ENCODE data around the gene SPATC1L.

The SPATC1L gene

DNA sequence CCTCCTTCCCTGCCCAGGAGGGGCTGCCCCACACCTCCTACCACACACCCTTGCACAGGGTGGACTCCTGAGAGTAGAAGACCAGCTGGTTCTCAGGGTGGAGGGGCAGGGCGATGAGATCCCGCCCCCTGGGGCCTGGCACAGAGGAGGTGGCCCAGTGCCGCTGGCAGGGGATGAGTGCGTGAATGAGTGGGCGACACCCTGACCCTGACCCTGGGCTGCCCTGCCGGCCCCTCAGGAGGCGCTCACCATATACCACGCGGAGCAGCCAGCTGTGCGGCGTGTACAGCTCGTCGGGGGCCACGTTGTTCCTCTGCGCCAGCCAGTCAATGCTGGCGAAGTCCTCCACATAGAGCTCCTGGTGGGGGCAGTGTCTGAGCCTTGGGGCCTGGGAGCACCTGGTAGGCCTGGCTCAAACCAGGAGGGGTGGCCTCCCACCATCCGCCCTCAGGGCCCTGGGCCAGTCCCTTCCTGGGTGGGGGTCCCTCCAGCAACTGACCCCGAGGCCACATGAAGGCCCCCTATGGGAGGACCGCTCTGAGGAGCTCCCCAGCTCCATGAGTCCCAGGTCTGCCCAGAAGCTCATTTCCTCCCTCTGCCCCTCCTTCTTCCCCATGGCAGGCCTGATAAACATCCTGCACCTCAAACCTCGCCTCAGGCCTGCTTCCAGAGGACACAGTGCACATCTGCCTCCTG is 31.3 kb upstream of the SPATC1L start:
- DNase-seq (ENCODE audit: low spot score), result no peak

DNA sequence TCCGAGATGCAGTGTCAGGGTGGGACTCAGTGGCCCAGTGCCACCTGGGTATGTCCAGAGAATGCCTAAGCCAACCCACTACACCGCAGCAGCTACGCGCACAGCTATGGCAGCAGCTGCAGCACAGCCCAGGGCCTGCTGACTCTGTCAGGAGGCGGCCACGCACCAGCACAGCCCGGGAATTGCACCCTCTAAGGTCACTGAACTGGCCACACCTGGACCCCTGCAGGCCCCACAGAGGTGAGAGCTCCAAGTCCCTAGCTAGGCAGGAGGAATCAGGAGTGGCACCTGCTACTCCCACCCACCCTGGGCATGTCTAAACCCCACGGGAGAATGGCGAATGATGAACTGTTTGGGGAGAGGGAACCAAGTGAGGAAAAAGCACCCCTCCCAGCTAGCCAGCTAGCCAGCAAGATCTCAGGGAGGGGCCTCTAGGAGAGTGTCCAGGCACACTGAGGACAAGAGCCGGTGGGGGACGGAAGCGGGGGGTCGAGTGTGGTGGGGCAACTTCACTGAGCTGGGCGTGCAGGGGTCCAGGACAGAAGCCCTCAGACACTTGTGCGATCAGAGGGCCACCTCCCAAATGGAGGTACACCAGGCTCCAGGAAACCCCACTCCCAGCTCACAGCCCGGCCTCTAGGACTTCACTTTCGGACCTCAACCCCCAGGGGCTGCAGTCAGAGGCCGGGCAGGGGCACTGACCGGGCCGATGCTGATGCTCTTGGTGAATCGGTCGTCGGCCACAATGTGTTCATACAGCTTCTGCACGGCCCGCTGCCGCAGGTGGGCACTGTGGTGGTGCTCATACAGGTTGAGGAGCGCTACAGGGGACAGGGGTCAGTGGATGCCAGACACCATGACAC is 30.4 kb upstream of the SPATC1L start:
- no peak for DNase-seq (ENCODE audit: low spot score)

DNA sequence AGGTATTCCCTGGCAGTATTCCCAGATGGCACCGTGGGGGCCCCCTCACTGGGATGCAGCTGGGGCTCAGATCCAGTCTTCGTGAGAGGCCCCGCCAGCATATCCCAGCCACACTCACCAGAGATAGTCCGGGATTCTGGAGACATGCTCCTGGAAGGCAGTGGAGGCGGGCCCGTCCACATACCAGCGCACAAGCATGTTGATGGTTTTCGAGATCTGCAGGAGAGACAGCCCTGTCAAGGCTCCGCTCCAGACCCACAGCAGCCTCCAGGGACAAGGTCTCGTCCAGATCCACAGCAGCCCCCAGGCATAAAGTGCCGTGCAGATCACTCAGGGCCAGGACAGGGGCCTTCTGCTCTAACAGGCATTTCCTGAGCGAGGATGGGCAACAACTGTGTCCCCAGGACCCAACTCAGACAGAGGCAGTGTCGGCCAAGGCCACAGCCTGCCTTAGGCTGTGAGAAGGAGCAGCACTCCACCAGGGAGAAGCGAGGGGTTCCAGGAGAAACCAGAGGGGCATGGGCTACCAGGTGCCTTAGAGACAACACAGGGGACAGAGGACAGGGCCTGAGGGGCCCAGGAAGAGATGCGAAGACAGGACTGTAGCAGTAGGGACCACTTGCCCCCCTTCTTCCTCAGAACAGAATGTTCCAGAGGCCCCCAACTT is 29.5 kb upstream of the SPATC1L start:
- DNase-seq (ENCODE audit: low spot score), result no peak

GRCh38 chr21:46212721-46213484 is 28.6 kb upstream of the SPATC1L start:
- DNase-seq (ENCODE audit: low spot score), result no peak

DNA sequence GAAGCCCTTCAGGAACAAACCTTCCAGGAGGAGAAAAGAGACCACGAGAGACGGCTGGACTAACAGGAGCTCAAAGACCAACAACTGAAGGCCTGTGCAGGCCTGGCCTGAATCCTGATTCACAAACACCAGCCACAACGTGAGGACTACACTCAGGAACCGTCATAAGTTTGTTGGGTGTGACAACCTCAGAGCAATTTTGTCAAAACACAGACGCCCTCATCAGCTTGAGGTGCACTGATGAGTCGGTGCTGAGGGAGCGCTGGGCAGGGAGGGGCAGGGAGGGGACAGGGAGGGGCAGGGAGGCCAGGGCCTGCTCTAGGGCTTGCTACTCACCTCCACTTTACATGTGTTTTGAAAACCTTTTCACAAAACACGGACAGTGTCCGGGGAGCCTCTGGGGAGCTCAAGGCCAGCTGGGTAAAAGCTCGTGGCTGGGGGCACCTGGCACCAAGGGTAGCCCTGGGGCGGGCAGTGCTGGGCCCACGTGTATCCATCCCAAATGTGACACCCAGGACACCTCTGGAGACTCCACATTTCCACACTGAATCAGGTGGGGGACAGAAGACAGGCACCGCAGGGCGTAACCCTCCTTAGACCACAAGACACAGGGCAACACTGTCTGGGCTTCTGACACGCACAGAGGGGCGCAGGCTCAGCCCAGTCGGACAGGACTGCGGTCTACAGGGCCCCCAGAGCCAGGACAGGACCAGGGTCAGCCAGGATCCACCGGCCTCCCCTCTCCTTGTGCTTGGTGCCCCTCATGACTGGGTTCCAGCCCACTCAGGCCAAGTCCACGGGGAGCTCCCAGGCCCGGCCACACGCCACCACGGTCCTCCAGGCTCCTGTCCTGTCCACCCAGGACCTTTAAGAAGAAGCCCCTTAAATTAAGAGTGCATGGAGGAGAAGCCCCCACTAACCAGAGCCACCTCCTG is 27.8 kb upstream of the SPATC1L start:
- no peak for DNase-seq (ENCODE audit: low spot score)

DNA sequence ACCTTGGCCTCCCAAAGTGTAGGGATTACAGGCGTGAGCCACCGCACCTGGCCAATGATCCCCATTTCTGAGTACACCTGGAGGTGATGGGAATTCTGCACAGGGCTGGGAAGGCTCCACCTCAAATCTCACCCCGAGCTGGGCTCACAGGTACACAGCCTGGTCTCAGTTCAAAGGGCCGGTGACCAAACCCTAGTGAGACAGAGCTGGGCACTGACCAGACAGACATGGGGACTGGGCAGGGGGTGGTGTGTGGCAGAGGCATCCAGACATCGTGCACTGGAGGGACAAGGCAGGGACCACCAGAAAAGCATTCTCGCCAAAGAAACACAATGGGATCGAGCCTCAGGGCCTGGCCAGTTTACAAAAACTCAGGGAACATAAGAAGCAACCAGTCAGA is 27.1 kb upstream of the SPATC1L start:
- no peak for DNase-seq (ENCODE audit: low spot score)

DNA sequence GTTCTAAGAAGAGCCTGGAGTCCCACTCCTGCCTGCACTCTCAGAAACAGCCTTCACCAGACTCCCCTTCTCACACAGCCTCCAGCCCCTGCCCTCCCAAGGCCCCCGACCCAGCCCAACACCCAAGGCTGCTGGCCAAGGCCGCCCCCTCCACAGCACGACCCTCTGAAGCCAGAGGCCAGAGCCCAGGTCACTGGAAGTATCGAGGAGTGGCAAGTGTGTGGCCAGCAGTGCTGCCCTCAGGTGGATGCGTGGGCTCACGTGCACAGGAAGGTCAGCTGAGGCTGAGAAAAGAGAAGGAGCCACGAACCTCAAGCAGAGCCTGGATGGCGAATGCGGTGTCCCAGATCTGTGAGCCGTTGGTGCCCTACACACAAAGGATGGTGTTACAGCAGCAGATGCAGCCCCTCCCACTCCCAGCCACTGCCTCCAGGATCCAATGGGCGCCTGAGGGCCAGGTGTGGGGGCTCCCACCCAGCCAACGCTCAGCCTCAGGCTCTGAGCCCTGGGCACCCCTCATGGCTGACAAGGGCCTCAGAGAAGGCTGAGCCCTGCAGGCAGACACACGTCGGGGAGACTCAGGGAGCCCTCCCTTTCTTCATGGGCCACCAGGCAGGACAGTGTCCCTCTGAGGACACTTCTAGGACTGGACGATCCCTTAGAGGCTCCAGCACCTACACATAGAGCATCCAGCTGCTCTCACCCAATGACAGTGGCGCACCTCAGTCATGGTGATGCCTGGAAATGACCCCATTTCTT is 26.3 kb upstream of the SPATC1L start:
- no peak for DNase-seq (ENCODE audit: low spot score)

DNA sequence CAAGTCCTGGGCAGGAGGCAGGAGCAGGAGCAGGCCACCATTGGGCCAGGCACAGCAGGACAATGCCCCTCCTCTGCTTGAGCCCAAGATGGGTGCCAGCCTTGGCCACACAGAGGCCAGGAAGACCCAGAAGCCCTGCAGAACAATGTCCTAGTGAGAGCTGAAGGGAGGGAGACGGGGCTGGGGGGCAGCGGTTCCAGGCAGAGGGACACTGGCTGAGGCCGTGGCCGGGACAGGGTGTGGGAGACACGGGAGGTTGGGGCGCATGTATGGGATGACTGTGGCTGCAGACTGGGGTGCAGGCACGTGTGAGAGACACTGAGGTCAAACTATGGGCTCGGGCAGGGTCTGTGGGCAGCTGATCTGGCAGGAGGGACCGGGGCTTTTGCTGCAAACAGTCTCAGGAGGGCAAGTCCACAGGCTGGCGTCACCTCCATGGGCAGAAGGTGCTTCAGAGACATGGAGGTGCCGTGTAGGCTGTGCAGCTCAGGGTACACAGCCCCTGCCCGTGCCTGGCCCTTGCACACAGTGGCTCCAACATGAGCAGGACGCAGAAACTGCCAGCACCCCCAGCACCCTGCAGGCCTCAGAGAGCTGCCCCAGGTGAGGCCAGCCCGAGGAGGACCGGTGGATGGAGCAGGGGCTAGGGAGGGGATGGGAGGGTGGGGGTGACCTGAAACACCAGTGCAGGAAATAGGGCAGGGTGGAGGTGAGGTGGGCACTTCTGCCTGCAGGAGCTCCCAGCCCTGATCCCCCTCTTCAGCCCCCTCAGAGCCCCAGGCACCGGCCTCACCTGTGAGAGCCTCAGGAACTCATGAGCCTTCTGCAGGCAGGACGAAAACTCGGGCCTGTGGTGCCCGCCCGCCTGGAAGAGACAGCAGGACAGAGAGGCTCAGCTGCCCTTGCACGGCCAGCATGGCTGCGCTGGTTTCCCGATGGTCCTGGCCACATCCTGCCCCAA is 24.8 kb upstream of the SPATC1L start:
- DNase-seq (ENCODE audit: low spot score), result no peak

- DNase-seq (ENCODE audit: low spot score), result no peak
Measured at GRCh38 chr21:46207920-46208591, 23.8 kb upstream of the SPATC1L start.

DNA sequence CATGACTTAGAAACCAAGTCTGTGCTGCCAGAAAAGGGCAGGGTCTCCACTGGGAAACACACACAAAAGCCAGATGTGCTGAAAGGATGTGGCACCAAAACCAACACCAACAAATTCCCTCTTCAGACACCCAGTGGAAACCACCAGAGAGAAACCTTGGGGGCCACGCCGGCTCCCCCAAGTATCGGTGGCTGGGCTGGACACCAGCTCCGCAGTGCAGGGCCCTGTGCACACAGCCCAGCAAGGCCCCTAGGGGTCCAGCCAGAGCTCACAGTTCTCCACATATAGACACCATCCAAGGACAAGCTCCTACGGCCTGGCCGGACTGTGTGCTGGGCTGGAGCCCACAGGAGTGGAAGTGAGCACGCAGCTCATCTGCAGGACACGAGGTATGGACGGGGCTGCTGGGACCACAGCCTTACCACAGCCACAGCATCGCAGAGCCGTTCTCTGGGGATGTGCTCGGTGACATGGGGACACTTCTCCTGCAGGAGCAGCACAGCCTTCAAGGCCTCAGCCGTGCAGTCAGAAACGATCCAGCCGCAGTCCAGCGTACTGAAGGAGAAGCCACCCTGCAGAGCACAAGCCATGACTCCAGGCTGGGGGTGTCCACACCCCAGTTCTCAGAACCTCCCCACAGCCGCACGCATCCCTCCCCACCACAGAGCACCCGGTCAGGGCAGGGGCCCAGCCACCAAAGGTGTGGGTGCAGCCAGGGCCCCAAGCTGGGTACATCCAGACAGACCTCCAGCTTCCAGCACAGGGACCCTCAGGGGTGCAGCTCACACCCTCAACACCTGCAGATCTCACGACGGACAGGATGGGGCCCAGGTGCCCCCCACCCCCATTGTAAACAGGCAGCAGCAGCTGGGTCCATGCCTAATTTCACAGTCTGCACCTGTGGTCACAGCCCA is 23.0 kb upstream of the SPATC1L start:
- no peak for DNase-seq (ENCODE audit: low spot score)

GRCh38 chr21:46206163-46207005 is 22.1 kb upstream of the SPATC1L start:
- DNase-seq (ENCODE audit: low spot score), result no peak

GRCh38 chr21:46205766-46206162 is 21.5 kb upstream of the SPATC1L start:
- no peak for DNase-seq (ENCODE audit: low spot score)

- no peak for DNase-seq (ENCODE audit: low spot score)
Measured at GRCh38 chr21:46205166-46205565, 20.9 kb upstream of the SPATC1L start.

GRCh38 chr21:46203203-46203600 is 18.9 kb upstream of the SPATC1L start:
- no peak for DNase-seq (ENCODE audit: low spot score)

DNA sequence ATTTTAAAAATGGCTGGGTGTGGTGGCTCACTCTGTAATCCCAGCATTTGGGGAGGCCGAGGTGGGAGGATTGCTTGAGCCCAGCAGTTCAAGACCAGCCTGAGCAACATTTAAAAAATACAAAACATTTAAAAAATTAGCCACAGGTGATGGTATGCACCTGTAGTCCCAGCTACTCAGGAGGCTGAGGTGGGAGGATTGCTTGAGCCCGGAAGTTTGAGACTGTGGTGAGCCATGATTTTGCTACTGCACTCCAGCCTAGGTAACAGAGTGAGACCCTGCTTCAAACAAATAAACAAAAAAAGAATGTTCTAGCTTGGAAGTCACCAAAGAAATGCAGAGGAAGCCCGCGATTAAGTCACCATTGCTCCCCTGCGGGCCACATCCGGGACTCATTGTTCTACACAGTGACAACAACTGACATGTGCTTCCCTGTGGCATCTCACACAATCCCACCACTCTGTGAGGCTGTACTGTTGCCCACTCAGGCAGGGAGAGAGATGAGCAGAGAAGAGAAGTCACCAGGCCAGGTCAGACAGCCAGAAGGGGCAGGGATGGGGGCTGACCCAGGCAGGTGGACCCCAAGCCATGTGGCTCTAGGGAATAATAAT is 18.4 kb upstream of the SPATC1L start:
- no peak for DNase-seq (ENCODE audit: low spot score)
